Esophagus squamous epithelium (tissue), 5 donors: Measurements from ENCODE around the gene RCAN3. TPM values are rescaled to one million over a fixed set of nuclear protein-coding genes. Genes with fewer than 3 reads are reported as not detected.
A peak's percentile ranks its signal among the peaks of the same experiment; 100 is the strongest.

Source experiments
- DNase-seq: peaks from one replicate; lab custom pipeline; 2025; lab: John Stamatoyannopoulos, UW
- H3K27ac ChIP-seq, 4 donors: fragments of 200-600 bp; sonication (generic); one replicate each; pipeline ENCODE4 v1.5.1; 2016 to 2019; ENCODE audit warnings: mild to moderate bottlenecking in 1 of 4
- H3K27me3 ChIP-seq, 4 donors: fragments of 200-600 bp; sonication (generic); 1 replicate in 3 of 4; 2 replicates in 1 of 4; pipeline versions ENCODE4 v1.5.1 to v1.6.0; 2017 to 2021; ENCODE audit warnings: antibody characterized with exemption in 1 of 4
- H3K36me3 ChIP-seq, 3 donors: fragments of 200-600 bp; sonication (generic); one replicate each; pipeline ENCODE4 v1.5.1; 2016 to 2019
- H3K4me1 ChIP-seq, 3 donors: fragments of 200-600 bp; sonication (generic); one replicate each; pipeline ENCODE4 v1.5.1; 2017 to 2019
- H3K4me3 ChIP-seq, 4 donors: fragments of 200-600 bp; sonication (generic); 1 replicate in 3 of 4; 2 replicates in 1 of 4; pipeline ENCODE4 v1.5.1; 2016 to 2019; ENCODE audit warnings: mild to moderate bottlenecking in 2 of 4, moderate library complexity in 1 of 4
- H3K9me3 ChIP-seq, 3 donors: fragments of 200-600 bp; sonication (generic); one replicate each; pipeline ENCODE4 v1.5.1; 2016 to 2019
- CTCF ChIP-seq, 6 experiments: fragments of 450-650 bp in 4 of 6; fragments of 200-600 bp in 2 of 6; sonication (generic) in 2 of 6; IDR thresholded peaks; one replicate each; pipeline ENCODE4 v1.5.1; 2016 to 2019; ENCODE audit warnings: antibody characterized with exemption in 6 of 6, mild to moderate bottlenecking in 4 of 6, moderate library complexity in 4 of 6
- POLR2A ChIP-seq, 4 donors: fragments of 450-650 bp; IDR thresholded peaks; one replicate each; pipeline ENCODE4 v1.6.1; 2017; ENCODE audit warnings: antibody characterized with exemption in 4 of 4, mild to moderate bottlenecking in 4 of 4, moderate library complexity in 3 of 4
- WGBS, 2 donors: methylation state at CpG; one replicate each; pipeline ENCODE4 v1.1.5; 2018; 5-methylcytosine and 5-hydroxymethylcytosine counted together
- intact Hi-C: fragments of 100-400 bp; cut with DNase I; formaldehyde crosslinking; loops from one replicate; pipeline ENCODE4 v1.15.0; 2022
- total RNA-seq, 4 donors: library from RNA; depleted of rRNA; stranded (reverse); fragments of >200 nt; gene quantifications; one replicate each; pipeline ENCODE4 v1.1.0, GENCODE V29; 2016
- donor health status: DM: yes; HTN: yes; CAD: no.

Gene RCAN3
- total RNA-seq, 4 donors from 2014 or later, result 14.4 to 24.1 (median 18.6) TPM

DNA sequence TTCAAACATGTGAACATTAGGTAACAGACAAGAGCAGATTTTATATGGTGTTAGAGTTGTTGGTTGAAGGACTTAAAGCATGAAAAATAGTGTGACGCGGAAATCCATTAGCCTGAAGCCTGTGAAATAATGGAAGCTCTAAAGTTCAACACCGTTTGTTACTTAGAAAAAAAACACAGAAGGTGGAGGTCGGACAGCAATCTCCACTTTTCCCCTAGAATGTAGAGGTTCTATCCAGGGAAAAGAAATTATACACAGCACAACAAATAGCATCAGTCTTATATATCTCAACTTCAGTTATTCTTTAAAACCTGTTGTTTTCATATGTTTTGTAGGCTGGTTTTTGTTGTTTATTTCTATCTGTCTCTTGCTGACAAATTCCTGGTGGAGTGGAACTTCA is 1.9 kb downstream of the RCAN3 start:
- peak overlapping the region in 1 of 4 donors; percentile 71 for H3K4me3 ChIP-seq
- 86 to 89% methylated on average over 4 of the region's 4 CpGs for WGBS, 2 donors
- H3K27ac ChIP-seq, result peak overlapping the region in 2 of 4 donors; percentile 33 to 89
- peaks cover 5 to 48% (median 13%) of the 10 kb centered on the region in 3 donors for H3K4me1 ChIP-seq
- H3K36me3 ChIP-seq, result peaks cover 0 to 7% (median 0%) of the 10 kb centered on the region in 3 donors
- no peak for DNase-seq
- TF ChIP-seq CTCF (IDR thresholded peaks at IDR 0.05), result no peak
- no peak for TF ChIP-seq POLR2A (IDR thresholded peaks at IDR 0.05)
- no peaks in the 10 kb centered on the region for H3K27me3 ChIP-seq
- intact Hi-C loops, result no loop called here
- no peaks in the 10 kb centered on the region for H3K9me3 ChIP-seq

DNA sequence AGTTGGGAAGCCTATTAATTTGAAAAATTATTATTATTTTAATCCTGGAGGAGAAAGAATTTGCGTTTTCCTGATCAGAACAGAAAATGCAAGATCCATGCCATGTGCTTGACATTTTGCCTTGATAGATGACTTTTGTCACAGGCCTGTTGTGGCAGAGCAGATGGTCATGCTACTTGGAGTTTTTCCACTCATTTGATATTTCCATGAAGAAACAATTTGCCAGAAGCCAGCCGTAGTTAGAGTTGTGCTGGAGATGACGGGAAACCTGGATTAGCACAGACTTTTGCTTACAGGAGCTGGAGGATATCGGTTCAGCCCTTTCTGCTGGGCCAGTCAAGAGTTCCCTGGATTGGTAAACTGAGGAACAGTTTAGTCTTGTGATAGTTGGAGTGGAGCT is 3.2 kb downstream of the RCAN3 start:
- intact Hi-C loops, result no loop called here
- Histone ChIP-seq H3K4me1 (peaks cover 5 to 48% (median 13%) of the 10 kb centered on the region in 3 donors), H3K4me3 (no peak overlapping the region), H3K27ac (no peak overlapping the region), H3K9me3 (no peaks in the 10 kb centered on the region), H3K27me3 (no peaks in the 10 kb centered on the region), H3K36me3 (peaks cover 0 to 7% (median 0%) of the 10 kb centered on the region in 3 donors)
- no peak for DNase-seq
- WGBS, 2 donors, result 68 to 76% methylated on average over 3 to 4 of the region's 4 CpGs
- TF ChIP-seq CTCF (IDR thresholded peaks at IDR 0.05) (no peak), POLR2A (IDR thresholded peaks at IDR 0.05) (no peak)

- Histone ChIP-seq H3K4me1 (peaks cover 5 to 38% (median 7%) of the 10 kb centered on the region in 3 donors), H3K27ac (peak overlapping the region in 1 of 4 donors; percentile 25), H3K4me3 (no peak overlapping the region), H3K27me3 (no peaks in the 10 kb centered on the region), H3K9me3 (no peaks in the 10 kb centered on the region), H3K36me3 (peaks cover 0 to 7% (median 0%) of the 10 kb centered on the region in 3 donors)
- no peak for DNase-seq
- WGBS, 2 donors, result 64 to 88% methylated on average over 5 of the region's 5 CpGs
- intact Hi-C loops, result no loop called here
- no peak for TF ChIP-seq POLR2A (IDR thresholded peaks at IDR 0.05)
- TF ChIP-seq CTCF (IDR thresholded peaks at IDR 0.05), result no peak
Observed at GRCh38 chr1:24506691-24507381, 4.2 kb downstream of the RCAN3 start.

GRCh38 chr1:24507405-24507804 is 4.8 kb downstream of the RCAN3 start:
- DNase-seq, result no peak
- no peak for TF ChIP-seq POLR2A (IDR thresholded peaks at IDR 0.05)
- no peak for TF ChIP-seq CTCF (IDR thresholded peaks at IDR 0.05)
- 87 to 95% methylated on average over 5 of the region's 5 CpGs for WGBS, 2 donors
- Histone ChIP-seq H3K27me3 (no peaks in the 10 kb centered on the region), H3K36me3 (peaks cover 0 to 7% (median 0%) of the 10 kb centered on the region in 3 donors), H3K27ac (peak overlapping the region in 1 of 4 donors; percentile 25), H3K4me3 (no peak overlapping the region), H3K9me3 (no peaks in the 10 kb centered on the region), H3K4me1 (peaks cover 5 to 34% (median 7%) of the 10 kb centered on the region in 3 donors)
- intact Hi-C loops, result no loop called here

- H3K4me1 ChIP-seq, result peaks cover 3 to 27% (median 6%) of the 10 kb centered on the region in 3 donors
- H3K9me3 ChIP-seq, result no peaks in the 10 kb centered on the region
- peaks cover 0 to 7% (median 0%) of the 10 kb centered on the region in 3 donors for H3K36me3 ChIP-seq
- H3K4me3 ChIP-seq, result no peak overlapping the region
- intact Hi-C loops, result no loop called here
- 98% methylated on average over 5 of the region's 5 CpGs for WGBS, 2 donors
- H3K27ac ChIP-seq, result no peak overlapping the region
- no peaks in the 10 kb centered on the region for H3K27me3 ChIP-seq
- no peak for DNase-seq
- TF ChIP-seq POLR2A (IDR thresholded peaks at IDR 0.05), result no peak
- TF ChIP-seq CTCF (IDR thresholded peaks at IDR 0.05), result no peak
Observed at GRCh38 chr1:24508911-24509310, 6.3 kb downstream of the RCAN3 start.
